ENCODE data around the gene ATG101. TPM values are rescaled to one million over a fixed set of nuclear protein-coding genes. Genes with fewer than 3 reads are reported as not detected.

The ATG101 gene
- total and polyA plus RNA-seq, 2 of the 8 experiments (the other 6 are each of a cell fraction or from before 2014, with no cell fraction given), result 49.8 to 55.9 TPM

DNA sequence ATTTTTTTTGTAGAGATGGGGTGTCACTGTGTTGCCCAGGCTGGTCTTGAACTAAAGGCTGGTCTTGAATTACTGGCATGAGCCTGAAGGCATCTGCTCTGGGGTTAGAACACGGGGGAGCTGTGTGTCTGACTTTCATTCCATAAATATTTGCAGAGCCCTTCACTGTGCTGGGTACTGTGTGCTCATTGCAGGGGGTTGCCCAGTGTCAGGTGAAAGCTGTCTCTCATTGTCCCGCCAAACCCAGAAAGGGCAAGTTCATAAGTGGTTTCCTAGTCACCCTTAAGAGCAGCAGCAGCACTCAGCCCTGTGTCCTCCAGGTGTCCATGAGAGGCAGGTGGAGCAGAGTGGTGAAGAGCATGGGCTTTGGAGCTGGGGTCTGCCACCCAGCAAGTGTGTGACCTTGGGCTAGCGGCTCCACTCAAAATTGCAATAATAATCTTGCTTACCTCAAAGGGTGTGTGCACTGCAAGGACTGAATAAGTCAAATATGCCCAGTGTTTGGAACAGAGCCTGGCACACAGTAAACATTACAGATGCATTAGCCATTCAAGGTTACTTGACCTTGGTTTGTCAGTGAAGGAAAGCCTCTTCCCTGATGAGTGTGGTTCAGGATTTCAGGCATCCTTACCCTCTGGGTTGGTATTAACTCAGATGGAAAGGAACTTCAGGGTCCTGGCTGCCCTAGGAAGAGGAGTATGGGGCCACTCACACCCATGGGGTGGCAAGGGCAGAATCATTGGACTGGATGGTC is 5.4 kb downstream of the ATG101 start:
- WGBS, 2 experiments (ENCODE audit: extremely low coverage in 1 of 2, insufficient coverage in 1 of 2, insufficient read length in 1 of 2, insufficient replicate concordance in 2 of 2, low coverage in 1 of 2, low lambda C conversion rate in 2 of 2, missing lambda C conversion rate in 1 of 2), result 93% methylated on average over 3 of the region's 3 CpGs; no CpG with 5 or more reads in 1 of the 2 experiments
- Histone ChIP-seq H3K18ac (ENCODE audit: extremely low read depth, low read length) (no peak overlapping the region), H3K4me1 (replicated peaks in 1 of 4; ENCODE audit: control insufficient read depth in 3 of 4, insufficient read depth in 4 of 4, low read length in 3 of 4) (peaks cover 0 to 16% (median 8%) of the 10 kb centered on the region in 4 experiments; a peak in 6 of 7 replicates), H3K4me2 (ENCODE audit: insufficient read depth in 1 of 2, low read depth in 2 of 2, low read length in 2 of 2) (no peak overlapping the region), H2BK120ac (replicated peaks; ENCODE audit: low read depth, low read length) (no peak overlapping the region), H2BK15ac (ENCODE audit: low read length) (no peak overlapping the region), H3K27ac (ENCODE audit: low read depth, low read length) (no peak overlapping the region), H4K8ac (ENCODE audit: extremely low read depth, insufficient read depth, low read length) (no peak overlapping the region), H3K36me3 (ENCODE audit: control insufficient read depth in 2 of 4, insufficient read depth in 4 of 4, low read length in 3 of 4) (peaks cover 11 to 38% (median 20%) of the 10 kb centered on the region in 4 experiments), H3K27me3 (replicated peaks in 1 of 4; ENCODE audit: control insufficient read depth in 3 of 4, extremely low read depth in 1 of 4, insufficient read depth in 3 of 4, low read length in 3 of 4) (peaks cover 0 to 8% (median under 1%) of the 10 kb centered on the region in 4 experiments; a peak in 5 of 7 replicates), H3K9me3 (ENCODE audit: insufficient read depth in 2 of 2, low read depth in 1 of 2, low read length in 1 of 2) (no peaks in the 10 kb centered on the region), H4K5ac (ENCODE audit: insufficient read length, low read depth, low read length) (no peak overlapping the region), H2AFZ (ENCODE audit: low read length) (no peak overlapping the region), H4K20me1 (replicated peaks in 1 of 2; ENCODE audit: control insufficient read depth in 1 of 2, insufficient read depth in 2 of 2, low read length in 2 of 2) (peaks cover 3 to 38% of the 10 kb centered on the region in 2 experiments), H4K91ac (replicated peaks; ENCODE audit: insufficient read length, low read length) (no peak overlapping the region), H3K9ac (replicated peaks in 1 of 4; ENCODE audit: extremely low read depth in 1 of 4, low read depth in 3 of 4, low read length in 3 of 4) (no peak overlapping the region), H3K79me1 (ENCODE audit: low read depth, low read length) (peaks cover 16% of the 10 kb centered on the region), H3K23ac (ENCODE audit: insufficient read length) (no peak overlapping the region), H3K79me2 (ENCODE audit: control insufficient read depth in 1 of 2, insufficient read depth in 2 of 2, low read length in 2 of 2) (peaks cover 10 to 39% of the 10 kb centered on the region in 2 experiments), H3K56ac (replicated peaks; ENCODE audit: insufficient read length, low read depth, low read length) (no peak overlapping the region), H2AK5ac (ENCODE audit: low read depth, low read length) (no peak overlapping the region), H2BK20ac (ENCODE audit: low read length) (no peak overlapping the region), H3K14ac (ENCODE audit: insufficient read length) (no peak overlapping the region), H3K4me3 (ENCODE audit: extremely low read depth in 1 of 4, insufficient read depth in 2 of 4, low read depth in 3 of 4, low read length in 4 of 4) (no peak overlapping the region), H2BK12ac (ENCODE audit: low read depth, low read length) (no peak overlapping the region), H3K4ac (replicated peaks; ENCODE audit: insufficient read length, low read depth, low read length) (no peak overlapping the region), H2BK5ac (ENCODE audit: low read depth, low read length) (no peak overlapping the region), H3K23me2 (ENCODE audit: low read depth, low read length) (peaks cover 16% of the 10 kb centered on the region; the same call in 1 of the 2 replicates)
- DNase-seq (ENCODE audit: low read depth in 1 of 2, low spot score in 2 of 2), result no peak
- POLR2A ChIA-PET (ENCODE audit: partially characterized antibody), result interaction anchor here (1.6 kb wide), 2 partner anchors 16 to 48 kb away, joined by 3 to 5 read pairs; no protein-coding TSS in a partner anchor
- no peak for FAIRE-seq
- CTCF ChIA-PET (ENCODE audit: partially characterized antibody), result interaction anchor here (34.1 kb wide), 1 partner anchor 53 kb away, joined by 1022 read pairs; no protein-coding TSS in a partner anchor
- no peak for TF ChIP-seq BRCA1 (IDR thresholded peaks at IDR 0.05; ENCODE audit: low read depth, low read length)
- no peak for TF ChIP-seq GABPA (IDR thresholded peaks at IDR 0.05; ENCODE audit: borderline replicate concordance, insufficient read depth, low read length)
- TF ChIP-seq SUZ12 (IDR thresholded peaks at IDR 0.05; ENCODE audit: low read length), result no peak
- TF ChIP-seq NRF1 (IDR thresholded peaks at IDR 0.05; ENCODE audit: low read depth, low read length), result no peak
- TF ChIP-seq BCL11A (IDR thresholded peaks at IDR 0.05; ENCODE audit: low read depth in 2 of 2, low read length in 2 of 2), result no peak
- no peak for TF ChIP-seq HDAC6 (IDR thresholded peaks at IDR 0.05; ENCODE audit: low read depth, low read length)
- no peak for TF ChIP-seq POLR2A (IDR thresholded peaks at IDR 0.05; ENCODE audit: control extremely low read depth in 1 of 2, low read depth in 2 of 2, low read length in 2 of 2)
- TF ChIP-seq, protein P1, sequence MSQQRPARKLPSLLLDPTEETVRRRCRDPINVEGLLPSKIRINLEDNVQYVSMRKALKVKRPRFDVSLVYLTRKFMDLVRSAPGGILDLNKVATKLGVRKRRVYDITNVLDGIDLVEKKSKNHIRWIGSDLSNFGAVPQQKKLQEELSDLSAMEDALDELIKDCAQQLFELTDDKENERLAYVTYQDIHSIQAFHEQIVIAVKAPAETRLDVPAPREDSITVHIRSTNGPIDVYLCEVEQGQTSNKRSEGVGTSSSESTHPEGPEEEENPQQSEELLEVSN (IDR thresholded peaks at IDR 0.05), result no peak
- no peak for TF ChIP-seq CBX8 (IDR thresholded peaks at IDR 0.05; ENCODE audit: borderline replicate concordance, low read depth, low read length)
- no peak for TF ChIP-seq JUND (IDR thresholded peaks at IDR 0.05; ENCODE audit: low read length)
- no peak for TF ChIP-seq SP4 (IDR thresholded peaks at IDR 0.05; ENCODE audit: low read length)
- TF ChIP-seq RAD21 (IDR thresholded peaks at IDR 0.05 in 1 of 2, conservative IDR thresholded peaks at IDR 0.05 in 1 of 2; ENCODE audit: low read depth in 2 of 2, low read length in 2 of 2), result no peak

Data from H1 (cell line).